HTERT RPE-1 (cell line): ENCODE data around the gene KCNN1.
"Not testable (repeated sequence)": the region's sequence is repeated elsewhere in the genome, so short reads cannot be mapped to it uniquely, and the experiment has no call there.

ENCODE experiments used
- in situ Hi-C: fragments of 300-500 bp; cut with MboI; formaldehyde crosslinking; loops from 4 replicates; pipeline ENCODE4 v1.14.3; 2020; ENCODE audit warnings: low sequenced_read_pairs

The KCNN1 gene

DNA sequence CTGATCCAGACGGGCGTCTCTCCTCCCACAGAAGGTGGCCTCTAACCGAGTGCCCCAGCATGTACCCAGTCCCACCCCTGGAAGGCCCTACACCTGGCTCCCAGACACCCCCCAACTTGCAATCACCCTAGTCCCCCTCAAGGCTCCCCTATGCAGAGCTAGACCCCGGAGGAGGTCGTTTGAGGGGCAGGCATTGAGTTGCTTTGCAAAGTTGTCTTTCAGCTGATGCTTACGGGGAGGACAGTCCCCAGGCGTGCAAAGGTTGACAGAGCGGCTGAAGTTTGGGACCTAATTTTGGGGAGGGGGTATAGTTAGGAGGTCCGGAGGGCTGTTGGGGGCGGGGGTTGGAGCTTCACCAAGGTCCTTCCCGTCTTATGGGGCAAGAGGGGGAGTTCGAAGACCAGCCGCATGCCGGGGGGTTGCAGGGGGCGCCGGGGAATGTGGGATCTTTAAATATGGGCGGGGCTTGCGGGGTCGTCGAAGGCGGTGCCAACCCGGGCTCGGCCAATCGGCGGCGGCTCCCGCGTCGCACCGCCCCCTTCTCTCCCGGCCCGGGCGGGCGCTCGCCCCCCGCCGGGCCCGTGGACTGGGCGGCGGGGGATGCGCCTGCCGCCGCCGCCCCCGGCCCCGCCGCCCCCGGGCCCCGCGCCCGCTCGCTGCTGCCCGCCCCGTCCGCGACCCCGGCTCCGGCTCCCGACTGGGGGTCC lies at the start of gene KCNN1:
Gene KCNN1, plus strand, starts transcription at position 558 of the 707 bp plus-strand sequence. CDS start 6,782 bp downstream, outside the sequence.
- in situ Hi-C loops: no loop called here

- in situ Hi-C loops: not testable (repeated sequence)
Observed at GRCh38 chr19:17918151-17918550, 48.8 kb upstream of the KCNN1 start.

DNA sequence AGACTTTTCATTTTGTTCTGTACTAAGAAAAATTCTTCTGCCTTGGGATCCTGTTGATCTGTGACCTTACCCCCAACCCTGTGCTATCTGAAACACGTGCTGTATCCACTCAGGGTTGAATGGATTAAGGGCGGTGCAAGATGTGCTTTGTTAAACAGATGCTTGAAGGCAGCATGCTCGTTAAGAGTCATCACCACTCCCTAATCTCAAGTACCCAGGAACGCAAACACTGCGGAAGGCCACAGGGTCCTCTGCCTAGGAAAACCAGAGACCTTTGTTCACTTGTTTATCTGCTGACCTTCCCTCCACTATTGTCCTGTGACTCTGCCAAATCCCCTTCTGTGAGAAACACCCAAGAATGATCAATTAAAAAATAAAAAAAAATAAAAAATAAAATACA lies 47.8 kb upstream of the KCNN1 start:
- in situ Hi-C loops: not testable (repeated sequence)

DNA sequence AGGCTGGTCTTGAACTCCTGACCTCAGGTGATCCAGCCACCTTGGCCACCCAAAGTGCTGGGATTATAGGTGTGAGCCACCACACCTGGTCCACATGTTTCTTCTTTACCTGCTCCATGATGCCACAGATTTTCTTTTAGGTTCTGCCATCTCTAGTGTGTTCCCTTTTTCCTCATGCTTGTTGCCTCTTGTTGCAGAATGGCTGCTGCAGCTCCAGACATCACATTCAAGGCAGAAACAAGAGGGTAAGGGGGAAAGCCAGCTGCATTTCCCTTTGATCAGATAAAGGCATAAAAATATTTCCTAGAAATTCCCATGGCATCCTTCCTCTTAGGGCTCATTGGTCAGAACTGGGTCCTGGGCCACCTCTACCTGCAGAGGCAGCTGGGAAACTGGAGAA lies 46.4 kb upstream of the KCNN1 start:
- in situ Hi-C loops: no loop called here

DNA sequence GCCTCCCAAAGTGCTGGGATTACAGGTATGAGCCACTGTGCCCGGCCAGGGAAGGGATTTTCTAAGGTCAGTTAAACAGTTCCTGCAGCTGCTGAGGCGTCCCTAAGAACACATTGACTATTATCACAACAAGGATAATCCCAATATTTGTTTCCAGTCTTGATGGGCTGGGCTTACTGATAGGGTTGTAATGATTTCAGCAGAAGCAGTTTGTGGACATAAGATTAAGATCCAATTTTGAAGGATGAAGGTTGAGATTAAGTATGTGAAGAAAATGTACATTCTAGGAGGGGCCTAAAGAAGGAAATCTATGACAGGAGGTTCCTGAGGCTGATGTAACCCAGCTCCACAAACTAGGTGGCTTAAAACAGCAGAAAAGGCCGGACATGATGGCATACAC lies 44.8 kb upstream of the KCNN1 start:
- in situ Hi-C loops: no loop called here

DNA sequence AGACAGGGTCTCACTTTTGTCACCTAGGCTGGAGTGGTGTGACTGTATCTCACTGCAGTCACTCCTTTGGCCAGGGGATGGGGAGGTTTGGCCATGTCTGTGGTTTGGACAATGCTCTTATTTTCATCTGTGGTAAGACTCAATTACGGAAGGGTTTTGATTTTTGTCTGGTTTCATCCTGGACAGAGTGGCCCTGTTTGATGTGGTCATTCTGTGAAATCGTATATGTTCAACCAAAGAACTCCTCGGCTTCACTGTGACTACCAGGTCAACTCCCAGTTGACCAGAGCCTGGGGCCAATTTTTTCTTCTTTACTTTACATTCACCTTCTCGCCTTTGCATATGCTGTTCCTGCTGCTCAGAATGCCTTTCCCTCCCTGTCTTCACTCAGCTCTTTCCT lies 40.9 kb upstream of the KCNN1 start:
- in situ Hi-C loops: no loop called here

DNA sequence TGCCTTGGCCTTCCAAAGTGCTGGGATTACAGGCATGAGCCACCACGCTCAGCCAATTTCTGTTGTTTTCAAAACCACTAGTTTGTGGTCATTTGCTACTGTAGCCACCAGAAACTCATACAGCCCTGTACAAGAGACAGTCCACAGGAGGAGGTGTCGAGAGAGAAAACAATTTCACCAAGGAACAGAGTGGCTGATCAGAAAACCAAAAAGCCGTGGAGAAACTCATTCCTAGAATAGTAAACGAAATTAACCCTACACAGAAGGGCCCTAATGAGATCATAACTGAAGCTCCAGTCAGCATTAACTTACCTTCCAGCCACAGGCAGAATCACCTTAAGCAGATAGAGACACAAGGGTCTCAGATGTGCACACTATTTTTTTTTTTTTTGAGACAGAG lies 37.9 kb upstream of the KCNN1 start:
- in situ Hi-C loops: no loop called here

- in situ Hi-C loops: no loop called here
Observed at GRCh38 chr19:17931532-17932191, 35.2 kb upstream of the KCNN1 start.

GRCh38 chr19:17932485-17933338 lies 34.2 kb upstream of the KCNN1 start, which contains the start of gene CCDC124:
CCDC124 (plus strand) TSS chr19:17933015; CDS start chr19:17936421, 3,406 bp downstream.
- in situ Hi-C loops: no loop called here

DNA sequence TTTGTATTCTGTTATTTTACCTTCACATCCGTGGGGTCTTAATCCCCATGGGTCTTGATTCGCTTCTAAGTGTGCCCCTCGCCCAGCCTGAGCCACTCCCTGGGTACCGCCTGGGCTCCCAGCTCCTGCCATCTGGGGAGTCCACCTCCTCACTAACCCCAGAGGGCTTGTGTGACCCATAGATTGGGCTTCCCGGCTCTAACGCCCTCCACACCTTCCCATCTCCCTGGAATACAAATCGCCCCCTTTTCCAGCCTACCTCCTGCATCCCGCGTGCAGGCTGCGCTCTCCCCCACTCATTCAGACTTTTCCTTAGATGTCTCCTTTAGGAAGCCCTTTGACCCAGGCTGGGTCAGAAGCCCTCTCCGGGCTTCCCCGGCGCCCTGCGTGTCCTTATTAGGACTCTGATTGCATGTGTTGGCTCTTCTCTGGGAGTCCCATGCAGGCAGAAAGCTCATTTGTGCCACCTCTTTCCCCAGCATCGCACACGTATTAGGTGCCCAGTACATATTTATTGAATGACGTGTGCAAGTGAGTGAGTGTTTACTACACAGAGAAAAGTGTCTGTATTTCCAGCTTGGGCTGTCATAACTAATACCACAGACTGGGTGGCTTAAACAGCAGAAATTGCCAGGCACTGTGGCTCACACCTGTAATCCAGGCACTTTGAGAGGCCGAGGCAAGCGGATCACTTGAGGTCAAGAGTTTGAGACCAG lies 33.3 kb upstream of the KCNN1 start:
- in situ Hi-C loops: no loop called here

DNA sequence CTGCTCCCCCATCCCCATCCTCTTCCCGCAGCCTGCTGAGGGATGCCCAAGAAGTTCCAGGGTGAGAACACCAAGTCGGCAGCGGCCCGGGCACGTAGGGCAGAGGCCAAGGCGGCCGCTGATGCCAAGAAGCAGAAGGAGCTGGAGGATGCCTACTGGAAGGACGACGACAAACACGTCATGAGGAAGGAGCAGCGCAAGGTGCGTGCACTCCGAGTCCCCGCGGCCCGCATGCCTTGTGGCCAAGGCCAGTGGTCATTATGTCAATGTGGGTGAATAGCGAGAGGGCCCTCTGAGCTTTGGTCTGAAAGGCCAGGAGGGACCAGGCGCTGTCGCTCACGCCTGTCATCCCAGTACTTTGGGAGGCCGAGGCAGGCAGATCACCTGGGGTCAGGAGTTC lies 30.5 kb upstream of the KCNN1 start:
- in situ Hi-C loops: no loop called here

DNA sequence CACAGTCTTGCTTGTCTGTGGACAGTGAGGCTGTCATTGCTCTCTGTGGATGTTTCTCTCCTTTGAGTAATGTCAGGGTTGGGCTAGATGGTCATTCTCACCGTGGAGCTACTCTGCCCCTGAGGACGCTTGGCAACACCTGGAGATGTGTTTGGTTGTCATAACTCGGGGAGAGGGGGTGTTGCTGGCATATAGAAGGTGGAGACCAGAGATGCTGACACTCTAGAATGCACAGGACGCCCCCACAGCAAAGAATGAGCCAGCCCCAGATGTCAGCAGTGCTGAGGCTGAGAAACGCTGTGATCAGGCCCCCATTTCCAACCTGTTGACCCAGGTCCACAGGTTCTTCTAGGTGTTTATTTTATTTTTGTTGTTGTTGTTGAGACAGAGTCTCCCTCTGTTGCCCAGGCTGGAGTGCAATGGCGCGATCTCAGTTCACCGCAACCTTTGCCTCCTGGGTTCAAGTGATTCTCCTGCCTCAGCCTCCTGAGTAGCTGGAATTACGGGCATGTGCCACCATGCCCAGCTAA lies 29.5 kb upstream of the KCNN1 start:
- in situ Hi-C loops: no loop called here

GRCh38 chr19:17938092-17938845 lies 28.6 kb upstream of the KCNN1 start:
- in situ Hi-C loops: no loop called here

DNA sequence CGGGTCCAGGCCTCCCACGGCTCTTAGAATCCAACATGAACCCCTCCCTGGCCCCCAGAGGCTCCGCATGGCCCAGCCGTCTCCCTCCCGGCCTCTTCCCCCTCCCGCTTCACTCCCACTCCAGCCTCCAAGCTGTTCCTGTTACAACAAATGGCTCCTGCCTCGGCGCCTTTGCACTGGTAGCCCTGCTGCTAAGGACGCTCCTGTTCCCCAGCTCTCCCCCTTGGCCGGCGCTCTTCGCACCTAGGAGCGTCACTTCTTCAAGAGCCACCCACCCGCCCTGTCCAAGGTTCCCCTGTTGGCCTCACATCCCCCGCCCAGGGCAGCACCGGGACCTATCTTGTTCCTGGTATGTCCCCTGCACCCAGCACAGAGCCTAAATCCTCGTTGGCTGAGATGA lies 24.7 kb upstream of the KCNN1 start:
- in situ Hi-C loops: no loop called here

DNA sequence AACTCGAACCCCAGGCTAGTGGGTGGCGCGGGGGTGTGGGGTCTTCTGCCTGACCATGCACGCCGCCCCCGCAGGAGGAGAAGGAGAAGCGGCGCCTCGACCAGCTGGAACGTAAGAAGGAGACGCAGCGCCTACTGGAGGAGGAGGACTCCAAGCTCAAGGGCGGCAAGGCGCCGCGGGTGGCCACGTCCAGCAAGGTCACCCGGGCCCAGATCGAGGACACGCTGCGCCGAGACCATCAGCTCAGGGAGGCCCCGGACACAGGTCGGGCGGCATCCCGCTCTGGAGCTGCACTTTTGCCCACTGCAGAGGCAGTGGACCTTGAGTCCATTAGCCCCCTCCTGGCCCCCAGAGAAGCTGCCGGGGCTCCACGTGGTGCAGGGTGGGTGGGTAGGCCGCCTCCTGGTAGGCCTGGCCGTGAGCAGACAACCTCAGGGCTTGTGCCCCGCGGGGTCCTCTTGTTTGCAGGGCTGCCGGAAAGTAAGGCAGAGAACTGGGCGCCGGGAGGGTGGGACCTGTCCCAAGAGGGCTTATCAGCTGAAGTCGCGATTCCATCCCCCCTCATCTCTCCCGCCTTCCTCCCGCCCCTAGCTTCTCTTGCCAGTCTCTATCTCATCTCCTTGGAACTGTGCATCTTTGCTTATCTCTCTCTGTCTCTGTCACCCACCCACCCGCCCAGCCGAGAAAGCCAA lies 24.2 kb upstream of the KCNN1 start:
- in situ Hi-C loops: no loop called here

DNA sequence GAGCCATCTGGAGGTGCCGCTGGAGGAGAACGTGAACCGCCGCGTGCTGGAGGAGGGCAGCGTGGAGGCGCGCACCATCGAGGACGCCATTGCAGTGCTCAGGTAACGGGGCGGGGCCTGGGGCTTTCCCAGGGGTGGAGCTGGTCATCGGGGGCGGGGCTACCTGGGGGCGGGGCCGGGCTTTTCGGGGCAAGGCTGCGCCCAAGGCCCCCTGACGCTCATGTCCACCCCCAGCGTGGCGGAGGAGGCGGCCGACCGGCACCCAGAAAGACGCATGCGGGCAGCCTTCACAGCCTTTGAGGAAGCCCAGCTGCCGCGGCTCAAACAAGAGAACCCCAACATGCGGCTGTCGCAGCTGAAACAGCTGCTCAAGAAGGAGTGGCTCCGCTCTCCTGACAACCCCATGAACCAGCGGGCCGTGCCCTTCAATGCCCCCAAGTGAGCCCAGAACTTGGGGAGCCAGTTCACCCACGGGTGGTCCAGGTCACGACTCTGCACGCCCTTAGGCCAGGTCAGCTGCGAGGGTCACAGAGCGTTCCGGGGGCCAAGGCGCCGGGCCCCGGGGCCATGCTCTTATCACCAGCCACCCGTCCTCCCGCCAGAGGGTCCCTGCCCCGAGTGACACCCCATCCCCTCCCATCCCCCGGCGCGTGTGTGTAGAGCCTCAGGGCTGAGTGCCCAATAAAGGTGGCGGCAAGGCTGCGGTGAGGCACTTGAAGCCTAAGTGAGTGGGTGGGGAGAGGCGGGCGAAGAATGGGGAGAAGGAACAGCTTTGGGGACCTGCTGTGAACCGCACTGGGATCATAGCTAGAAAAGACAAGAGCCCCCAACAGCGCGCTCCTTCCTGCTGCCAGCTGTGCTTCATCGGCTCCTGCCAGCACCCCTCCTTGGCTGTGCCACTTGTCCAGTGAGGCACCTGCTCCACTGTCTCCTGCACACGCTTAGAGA lies 23.4 kb upstream of the KCNN1 start:
- in situ Hi-C loops: no loop called here

- in situ Hi-C loops: no loop called here
Observed at GRCh38 chr19:17944301-17944700, 22.6 kb upstream of the KCNN1 start.
